Dermis blood vessel endothelial cell (primary cell): ENCODE results near the gene ANXA7. TPM values are rescaled to one million over a fixed set of nuclear protein-coding genes. Genes with fewer than 3 reads are reported as not detected.
A peak's percentile ranks its signal among the peaks of the same experiment; 100 is the strongest.

Experiments used
- DNase-seq: peaks from one replicate; pipeline ENCODE4 v3.0.0; 2010
- total RNA-seq: library from RNA; depleted of rRNA; stranded (reverse); fragments of >200 nt; gene quantifications from 2 replicates; pipeline ENCODE4 v1.2.3, GENCODE V29; 2014

The ANXA7 gene
- total RNA-seq, result 100 and 151 TPM in 2 replicates

DNA sequence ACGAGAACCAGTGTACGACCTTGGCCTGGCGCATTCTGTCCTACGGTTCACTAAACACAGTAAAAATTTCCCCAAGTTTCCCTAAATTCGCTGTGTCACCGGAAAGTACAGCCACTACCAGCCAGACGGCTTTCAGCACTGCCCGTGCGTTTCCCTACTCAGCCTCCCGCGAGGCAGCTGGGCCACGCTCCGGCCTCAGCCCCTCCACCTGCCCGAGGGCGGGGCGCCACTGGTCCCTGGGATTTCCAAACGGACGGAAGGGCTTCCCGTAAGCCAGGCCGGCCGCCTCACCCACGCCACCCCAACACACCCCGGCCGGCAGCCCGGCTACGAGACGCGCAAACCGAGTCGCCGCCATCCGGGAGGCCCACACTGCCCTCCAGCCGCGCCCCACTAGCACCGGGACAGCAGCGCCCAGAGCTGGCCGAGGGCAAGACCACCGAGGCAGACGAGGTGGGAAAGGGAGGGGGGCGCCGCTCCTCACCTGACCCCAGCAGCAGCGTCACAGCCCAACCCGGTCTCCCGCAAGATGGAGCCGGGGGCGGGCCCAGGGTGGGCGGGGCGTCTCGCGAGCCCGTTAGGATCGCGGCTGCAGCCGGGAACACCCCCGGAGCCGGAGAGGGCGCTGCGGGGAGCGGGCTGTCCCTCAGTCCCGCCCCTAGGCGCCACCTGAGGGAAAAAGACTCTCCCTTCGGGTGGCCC lies at the start of gene ANXA7:
Gene ANXA7, minus strand, starts transcription at position 531 of the 702 bp plus-strand sequence. CDS start 13,202 bp downstream, outside the sequence.
- DNase-seq, result peak; percentile 90

DNA sequence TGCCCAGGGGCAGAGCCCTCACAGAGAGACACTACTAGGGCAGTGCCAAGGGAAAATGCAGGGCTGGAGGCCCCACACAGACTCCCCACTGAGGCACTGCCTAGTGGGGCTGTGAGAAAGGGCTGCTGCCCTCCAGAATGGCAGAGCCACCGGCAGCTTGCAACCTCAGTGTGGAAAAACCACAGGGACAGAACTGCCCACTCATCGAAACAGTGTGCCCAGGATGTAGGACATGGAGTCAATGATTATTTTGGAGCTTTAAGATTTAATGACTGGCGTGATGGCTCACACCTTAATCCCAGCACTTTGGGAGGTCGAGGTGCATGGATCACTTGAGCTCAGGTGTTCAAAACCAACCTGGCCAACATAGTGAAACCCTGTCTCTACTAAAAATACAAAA lies 47.0 kb upstream of the ANXA7 start:
- DNase-seq, result no peak

DNA sequence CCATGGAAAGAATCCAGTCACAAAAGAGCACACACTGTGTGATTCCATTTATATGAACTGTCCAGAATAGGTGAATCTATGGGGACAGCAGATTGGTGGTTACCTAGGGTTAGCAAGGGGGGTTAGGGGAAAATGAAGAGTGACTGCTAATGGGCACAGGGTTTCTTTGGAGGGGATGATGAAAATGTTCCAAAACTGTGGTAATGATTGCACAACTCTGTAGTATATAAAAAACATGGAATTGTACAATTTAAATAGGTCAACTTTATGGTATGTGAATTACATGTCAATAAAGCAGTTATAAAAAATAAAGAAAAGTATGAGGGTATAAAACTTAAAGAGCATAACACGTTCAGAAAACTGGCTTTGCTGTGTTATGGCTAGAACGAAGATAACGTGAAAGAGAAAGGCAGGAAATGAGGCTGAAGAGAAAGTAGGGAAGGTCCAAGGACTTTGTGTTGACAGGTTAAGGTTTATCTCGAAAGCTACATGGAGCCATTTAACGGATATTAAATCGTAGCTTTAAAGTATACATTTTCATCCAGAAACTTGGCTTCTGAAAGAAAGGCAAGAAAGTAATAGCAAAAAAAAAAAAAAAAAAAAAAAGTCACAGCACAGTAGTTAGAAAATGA lies 45.9 kb upstream of the ANXA7 start:
- DNase-seq, result no peak

DNA sequence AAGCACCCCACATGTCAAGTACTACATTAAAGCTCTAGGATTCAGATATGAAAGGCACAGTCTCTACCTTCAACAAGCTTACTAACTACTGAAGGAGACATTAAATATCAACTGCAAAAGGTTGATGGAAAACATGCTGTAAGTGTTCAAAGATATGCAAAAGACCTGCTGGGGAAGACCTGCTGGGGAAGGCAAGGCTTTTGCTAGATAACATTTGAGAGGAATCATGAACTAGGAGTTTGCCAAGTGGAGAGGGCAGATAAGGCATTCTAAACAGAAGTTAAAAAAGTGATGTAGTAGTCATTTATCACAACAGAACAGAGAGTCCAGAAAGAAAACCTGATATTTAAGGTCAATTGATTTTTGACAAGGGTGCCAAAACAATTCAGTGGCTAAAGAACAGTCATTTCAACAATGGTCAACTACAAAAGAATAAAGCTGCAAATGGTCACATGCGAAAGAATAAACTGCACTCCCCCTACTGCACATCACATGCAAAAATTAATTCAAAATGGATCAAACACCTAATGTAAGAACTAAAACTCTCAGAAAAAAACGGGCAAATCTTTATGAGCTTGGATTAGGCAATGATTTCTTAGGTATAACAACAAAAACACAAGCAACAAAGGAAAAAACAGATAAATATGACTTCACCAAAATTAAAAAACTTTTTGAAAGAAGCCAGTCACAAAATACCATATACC lies 42.5 kb upstream of the ANXA7 start:
- no peak for DNase-seq

DNA sequence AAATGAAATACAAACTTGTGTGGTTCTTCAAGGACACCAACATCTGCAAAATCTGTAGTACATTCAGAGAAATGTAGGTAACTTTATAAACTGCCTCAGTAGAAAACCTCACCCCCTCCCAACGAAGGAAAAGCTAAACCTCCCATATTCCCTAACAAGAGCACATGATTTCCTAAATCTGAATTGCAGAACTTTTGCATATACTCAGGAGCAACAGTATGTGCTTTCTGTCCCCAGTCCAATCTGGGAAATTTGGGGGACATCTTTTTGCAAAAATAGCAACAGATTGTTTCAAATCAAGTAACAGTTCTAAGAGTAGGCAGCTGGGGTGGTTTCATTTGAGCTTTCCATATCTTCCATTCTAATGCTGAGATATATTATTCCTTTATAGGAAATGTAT lies 35.3 kb upstream of the ANXA7 start:
- DNase-seq, result no peak

DNA sequence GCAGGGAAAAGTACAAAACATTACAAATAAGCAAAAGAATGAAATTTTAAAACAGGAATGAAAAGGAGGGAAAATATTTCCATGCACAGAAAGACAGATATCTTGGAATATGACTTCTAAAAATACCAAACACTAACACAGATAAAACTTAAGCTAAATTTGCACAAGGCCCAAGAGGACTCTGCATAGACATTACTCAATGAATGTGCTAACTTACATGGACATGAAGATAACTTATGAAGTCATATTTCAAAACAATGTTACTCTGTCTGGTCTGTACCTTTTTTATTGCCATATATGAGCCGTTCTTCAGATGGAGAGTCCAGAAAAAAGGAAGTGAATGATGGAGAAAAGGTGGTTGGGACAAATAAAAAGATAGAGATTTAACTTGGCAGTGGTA lies 34.5 kb upstream of the ANXA7 start:
- no peak for DNase-seq

DNA sequence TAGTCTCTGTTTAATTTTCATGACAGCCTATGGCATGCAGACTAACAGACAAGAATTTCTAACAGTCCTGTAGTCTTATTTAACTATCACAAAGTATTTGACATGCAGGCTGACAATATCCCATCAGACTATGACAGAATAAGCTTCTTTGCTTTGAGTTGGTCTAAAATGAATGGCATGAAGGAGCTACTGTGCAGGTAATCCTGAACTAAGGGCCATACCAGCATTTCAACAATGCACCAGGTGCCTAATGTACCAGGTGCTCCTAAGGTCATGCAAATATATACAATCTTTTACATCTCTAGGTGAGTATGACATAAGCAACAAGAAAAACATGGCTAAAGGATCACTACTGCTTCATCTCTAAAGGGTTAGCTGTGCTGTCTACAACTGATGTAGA lies 33.1 kb upstream of the ANXA7 start:
- DNase-seq, result no peak

DNA sequence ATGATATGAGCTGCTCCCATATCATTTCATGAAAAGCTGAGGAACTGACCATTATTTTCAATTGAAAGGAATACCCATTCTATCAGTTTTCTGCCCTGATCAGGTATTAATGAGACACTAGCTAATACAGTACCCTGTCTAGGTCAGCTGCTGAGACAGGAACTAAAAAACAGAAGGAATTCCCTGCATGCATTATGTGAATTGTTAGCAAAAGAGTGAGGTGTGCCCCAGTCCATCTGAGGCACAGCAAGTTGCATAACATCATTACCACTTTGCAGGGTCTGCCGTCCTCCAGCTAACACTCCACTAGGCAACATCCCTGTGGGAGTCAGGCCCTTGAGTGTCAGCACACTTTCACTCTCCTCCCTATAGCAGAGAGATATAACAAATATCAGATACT lies 30.6 kb upstream of the ANXA7 start:
- no peak for DNase-seq

DNA sequence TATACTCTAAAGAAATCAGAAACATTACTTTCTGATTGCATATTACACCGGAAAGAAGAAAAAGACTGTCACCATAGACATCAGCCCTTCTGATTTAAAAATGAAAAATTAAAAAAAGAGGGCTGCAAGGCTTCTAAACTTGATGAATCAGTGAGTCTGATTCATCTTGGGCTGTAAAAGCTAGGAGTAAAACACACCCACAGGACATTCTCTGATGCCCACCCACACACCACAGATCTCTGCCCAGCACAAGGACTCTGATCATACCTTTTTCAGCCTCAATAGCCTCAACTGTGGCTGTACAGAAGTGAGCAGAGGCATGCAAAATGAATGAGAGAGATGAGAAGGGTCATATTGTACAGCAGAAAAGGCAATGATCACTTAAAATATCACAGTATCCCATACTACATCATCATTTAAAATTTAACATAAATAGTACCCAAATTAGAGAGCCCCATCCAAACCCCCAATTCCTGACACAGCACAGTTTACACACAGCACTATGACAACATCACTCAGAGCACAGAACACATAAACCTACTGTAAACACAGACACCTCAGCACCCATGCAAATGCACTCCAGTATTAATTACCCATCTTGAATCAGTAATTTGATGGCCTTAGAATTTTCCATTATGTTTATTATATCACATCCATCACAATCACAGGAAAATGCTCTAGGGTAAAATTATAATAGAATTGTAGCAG lies 25.9 kb upstream of the ANXA7 start:
- peak; percentile 23 for DNase-seq

DNA sequence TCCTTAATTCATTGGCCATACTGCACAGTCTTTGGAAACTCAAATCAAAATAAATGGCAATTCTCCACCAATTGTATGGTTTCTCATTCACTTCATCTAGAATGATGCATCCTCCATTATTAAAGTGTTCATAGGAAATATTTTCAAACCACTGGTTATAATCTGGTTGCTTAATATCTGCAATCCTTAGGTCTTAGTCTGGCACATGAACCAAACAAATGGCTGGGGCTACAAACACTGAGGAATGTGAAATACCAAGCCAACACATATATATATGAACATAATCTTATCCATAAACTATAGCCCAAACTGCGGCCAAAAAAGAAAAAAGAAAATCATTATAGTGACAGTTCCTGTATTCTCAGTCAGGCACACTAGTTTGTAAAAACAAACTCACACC lies 25.2 kb upstream of the ANXA7 start:
- DNase-seq, result no peak

DNA sequence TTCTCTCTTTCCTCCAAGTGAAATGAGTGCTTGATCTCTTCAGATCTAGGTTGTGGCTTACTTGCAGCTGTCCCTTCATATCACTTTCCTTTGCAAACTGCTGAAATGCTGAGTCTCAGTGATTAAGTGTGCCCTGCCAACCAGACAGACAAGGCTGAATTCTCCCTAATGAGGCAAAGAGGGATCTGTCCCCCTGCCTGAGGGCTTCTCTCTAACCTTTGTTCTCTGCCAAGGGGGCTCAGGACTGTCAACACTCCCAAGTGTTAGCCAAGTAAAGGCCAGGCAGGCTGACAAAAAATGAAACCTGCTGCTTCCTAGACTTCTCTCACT lies 19.6 kb upstream of the ANXA7 start, which contains the start of gene MSS51:
Gene MSS51, minus strand, starts transcription at position 24 of the 330 bp plus-strand sequence. CDS start 5,277 bp downstream, outside the sequence.
- no peak for DNase-seq

DNA sequence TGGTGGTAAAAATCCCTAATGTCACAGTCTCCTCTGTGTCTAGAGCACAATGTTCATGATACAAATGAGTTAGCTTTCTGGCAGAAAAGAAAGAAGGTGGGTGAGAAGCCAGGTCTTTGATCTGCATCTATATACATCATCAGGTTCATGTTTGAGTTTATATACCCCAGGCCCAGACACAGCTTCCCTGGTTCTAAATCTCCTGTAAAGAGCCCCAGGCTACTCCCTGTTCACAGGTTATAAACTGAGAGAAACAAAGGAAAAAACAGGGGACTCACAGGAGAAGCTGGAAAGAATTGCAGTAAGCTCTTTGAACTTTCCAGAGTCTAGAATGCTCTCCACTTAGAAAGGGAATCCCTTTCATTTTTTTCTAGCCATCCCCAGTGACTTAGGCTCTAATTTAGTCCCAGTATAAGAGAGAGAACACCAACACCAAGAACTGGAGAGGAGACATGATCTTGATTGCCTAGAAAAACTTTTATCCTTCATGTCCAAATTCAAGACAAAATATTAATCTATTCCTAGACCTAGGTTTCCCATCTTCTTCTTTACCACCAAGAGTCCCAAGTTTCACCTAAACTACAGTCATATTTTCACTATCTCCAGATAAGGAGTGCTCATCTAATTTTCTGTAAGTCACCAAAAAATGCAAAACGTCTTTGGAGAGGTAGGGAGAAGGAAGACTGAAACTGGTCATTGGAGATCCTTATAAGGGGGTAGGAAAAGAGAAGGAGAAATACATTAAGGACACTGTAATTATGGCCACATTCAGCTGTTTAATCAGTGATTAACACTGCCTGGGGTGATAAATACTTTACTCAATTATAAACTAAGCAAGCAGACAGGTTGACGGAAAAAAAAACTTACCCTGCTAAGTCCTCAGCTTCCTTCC lies 19.0 kb upstream of the ANXA7 start:
- DNase-seq, result no peak

DNA sequence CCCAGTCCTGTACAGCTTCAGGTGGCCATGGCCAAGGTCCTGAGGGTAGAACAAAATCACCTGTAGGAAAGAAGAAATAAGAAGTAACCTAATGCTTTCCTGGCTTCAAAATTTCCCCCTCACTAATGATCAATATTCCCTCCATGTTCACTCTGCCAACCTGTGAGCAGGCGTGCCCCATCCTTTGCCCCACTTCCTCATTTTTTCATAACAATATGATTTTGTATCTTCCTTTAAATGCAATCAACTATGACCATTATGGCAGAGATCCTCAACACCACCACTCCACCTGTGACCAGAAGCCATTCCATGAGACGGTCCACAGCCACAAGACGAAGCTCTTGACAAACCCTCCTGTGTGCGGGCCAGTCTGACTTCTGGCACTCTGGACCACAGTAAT lies 12.5 kb upstream of the ANXA7 start:
- no peak for DNase-seq

DNA sequence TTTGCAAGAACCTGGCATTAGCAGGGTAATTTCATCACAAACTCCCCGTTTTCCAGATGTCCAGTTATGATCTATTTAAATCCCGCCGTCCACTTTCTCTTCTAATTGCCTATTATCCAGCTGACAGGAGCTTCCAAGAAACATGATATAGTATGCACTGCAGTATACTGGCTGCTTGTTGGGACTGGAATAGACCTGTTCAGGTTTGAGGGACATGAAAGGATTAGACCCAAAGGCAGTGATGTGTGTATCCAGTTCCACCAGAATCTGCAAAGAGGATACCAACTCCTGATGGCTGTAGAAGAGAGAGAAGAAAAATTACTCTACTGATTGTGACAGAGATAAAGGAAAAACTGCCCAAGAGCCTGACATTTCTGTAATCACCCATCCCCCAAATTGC lies 10.6 kb upstream of the ANXA7 start:
- DNase-seq, result no peak

DNA sequence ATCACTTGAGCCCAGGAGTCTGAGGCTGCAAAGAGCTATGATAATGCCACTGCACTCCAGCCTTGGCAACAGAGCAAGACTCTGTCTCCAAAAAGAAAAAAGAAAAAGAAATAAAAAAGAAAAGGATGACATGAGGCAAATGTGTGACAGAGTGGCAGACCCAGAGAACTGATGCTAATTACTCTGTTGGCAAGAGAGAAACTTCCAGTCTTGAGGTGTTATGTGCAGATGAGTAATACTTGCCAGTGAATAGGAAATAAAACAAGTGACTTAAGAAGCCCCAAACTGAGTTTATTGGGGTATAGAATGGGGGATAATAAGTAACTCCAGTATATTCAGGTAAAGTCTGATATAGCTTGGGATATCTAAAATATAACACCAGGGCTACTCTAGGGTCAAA lies 9.5 kb upstream of the ANXA7 start:
- DNase-seq, result no peak

DNA sequence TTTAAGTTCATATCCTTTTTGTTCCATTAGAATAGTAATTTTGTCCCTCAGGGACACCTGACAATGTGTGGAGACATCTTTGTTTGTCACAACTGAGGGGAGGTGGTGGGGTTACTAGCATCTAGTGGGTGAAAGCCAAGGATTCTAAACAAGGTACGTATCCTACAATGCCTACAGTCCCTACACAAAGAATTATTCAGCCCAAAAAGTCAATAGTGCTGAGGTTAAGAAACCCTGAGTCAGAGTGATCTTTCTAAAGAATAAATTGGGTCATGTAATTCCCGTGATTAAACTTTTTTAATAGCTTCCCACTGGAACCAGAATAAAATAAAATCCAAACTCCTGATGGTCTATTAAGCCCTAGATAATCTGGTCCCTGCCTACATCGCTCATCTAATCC lies 2.7 kb upstream of the ANXA7 start:
- no peak for DNase-seq

DNA sequence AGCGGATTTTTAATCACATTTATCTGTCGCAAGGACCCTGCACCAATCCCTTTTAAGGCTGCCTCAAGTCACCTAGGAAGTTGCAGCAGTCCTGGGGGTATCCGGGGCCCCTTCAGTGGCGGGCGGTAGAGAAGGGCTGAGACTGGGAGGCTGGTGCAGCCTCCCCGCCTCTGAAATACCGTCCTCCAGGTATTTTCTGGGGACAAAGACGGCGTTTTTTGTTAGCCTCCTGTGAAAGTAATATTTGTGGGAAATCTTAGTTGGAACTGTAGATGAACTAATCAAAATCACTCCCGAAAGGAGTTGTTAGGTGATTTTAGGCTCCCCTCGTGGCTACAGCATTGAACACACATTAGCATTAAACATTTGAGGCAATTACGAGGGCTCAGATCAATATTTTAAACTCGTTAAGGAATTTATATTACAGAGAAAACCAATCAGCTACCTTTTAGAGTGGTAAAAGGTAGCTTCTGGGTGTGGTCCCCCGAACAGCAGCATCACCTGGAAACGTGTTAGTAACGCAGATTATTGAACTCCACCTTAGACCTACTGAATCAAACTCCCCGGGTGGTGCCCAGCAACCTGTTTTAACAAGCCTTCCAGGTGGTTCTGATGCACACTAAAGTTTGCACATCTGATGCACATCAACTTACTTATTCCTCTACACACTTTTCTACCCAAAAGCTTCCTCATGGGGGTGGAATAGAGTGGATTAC lies 530 bp upstream of the ANXA7 start:
- DNase-seq, result peak; percentile 7

DNA sequence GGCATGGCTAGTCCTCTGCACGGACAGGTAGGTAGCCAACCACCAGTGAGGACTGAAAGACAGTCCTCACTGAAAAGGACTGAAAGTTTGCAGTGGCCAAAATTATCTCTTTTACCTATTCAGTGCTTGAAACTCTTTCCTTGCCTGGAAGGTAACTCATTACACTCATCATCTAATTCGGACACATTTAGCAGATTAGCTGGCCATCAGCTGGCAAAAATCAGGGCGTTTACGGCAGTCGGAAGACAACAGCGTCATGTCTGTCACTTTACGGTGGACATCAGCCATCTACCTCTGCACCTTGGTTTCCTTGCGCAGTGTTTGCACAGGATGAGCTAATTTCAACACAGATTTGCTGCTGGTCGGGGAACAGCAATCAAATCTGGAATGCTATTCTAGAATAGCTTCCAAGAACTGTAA lies 740 bp downstream of the ANXA7 start:
- DNase-seq, result peak; percentile 55

DNA sequence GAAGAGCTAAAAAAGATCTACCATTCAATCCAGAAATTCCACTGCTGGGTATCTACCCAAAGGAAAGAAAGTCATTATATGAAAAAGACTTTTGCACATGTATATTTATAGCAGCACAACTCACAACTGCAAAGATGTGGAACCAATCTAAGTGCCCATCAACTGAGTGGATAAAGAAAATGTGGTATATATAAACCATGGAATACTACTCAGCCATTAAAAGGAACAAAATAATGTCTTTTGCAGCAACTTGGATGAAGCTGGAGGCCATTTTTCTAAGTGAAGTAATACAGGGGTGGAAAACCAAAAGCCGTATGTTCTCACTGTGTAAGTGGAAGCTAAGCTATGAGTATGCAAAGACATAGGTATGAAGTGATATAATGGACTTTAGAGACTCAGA lies 3.0 kb downstream of the ANXA7 start:
- no peak for DNase-seq

DNA sequence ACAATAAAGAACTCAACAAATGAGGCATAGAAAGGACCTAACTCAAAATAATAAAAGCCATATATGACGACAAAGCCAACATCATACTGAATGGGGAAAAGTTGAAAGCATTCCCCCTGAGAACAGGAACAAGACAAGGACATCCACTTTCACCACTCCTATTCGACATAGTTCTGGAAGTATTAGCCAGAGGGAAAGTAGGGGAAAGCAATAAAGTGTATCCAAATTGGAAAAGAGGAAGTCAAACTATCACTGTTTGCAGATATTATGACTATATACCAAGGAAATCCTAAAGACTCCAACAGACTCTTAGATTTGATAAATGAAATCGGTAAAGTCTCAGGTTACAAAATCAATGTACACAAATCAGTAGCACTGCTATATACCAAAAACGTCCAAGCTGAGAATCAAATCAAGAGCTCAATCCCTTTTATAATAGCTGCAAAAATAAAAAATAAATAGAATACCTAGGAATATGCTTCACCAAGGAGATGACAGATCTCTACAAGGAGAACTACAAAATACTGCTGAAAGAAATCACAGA lies 4.8 kb downstream of the ANXA7 start:
- no peak for DNase-seq

DNA sequence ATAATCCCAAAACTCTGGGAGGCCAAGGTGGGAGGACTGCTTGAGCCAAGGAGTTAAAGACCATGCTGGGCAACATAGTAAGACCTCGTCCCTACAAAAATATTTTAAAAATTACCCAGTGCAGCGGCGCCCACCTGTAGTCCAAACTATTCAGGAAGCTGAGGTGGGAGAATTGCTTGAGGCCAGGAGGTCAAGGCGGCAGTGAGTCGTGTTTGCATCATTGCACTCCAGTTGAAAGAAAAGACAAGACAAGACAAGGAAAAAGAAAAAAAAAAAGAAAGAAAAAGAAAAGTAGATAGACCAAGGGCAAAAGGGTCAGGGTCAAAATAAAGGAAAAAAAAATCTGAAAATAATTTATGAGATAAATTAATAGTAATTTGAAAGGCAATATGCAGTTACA lies 5.8 kb downstream of the ANXA7 start:
- no peak for DNase-seq
